GM18870 (cell line): ENCODE measurements around the gene TAF15.
A peak's percentile ranks its signal among the peaks of the same experiment; 100 is the strongest.

ENCODE experiments used
- ATAC-seq: cut with Tn5 transposase; IDR thresholded peaks from one replicate; pipeline ENCODE4 v1.9.1; 2021; ENCODE audit warnings: moderate library complexity; ENCODE audit not compliant: unreplicated experiment

The TAF15 gene

DNA sequence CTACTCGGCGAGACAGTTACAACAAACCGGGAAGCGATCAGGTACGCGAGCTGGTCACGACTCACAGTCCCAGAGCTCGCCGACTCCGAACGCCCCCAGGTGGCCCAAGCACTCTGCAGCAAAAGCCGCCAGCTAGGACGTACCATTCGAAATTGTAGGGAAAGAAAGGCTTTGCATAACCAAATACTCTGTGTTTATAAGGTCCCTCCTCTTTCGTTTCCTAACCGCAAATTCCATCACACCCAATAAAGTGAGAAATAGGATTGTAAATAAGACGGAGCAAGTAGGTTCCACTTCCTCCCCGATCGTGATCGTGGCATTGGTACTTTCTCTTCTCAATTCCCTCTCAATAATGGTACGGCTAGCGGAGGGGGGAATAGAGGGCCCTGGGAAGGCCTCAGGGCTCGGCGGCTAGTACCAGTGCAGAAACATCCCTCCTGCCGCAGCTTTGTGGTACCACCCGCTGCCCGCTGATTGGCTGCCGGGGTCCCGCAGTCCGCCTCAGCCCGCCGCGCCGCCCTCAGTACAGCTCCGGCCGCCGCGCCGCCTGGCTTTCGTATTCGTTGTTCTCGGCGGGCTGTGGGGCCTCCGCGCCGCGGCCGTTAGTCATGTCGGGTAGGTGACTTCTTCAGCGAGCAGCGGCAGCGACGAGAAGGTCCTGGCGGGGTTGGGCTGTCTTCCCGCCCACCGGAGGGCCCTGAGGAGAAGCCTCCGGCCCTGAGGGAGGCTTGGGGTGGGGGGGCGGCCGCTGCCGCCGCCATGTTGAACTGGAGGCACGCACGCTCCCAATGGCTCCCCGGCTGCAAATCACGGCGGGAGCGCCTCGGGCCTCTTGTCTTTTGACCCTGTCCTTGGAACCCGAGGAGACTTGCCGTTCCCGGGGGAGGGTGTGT is at the start of gene TAF15:
Gene TAF15 (plus strand): TSS at position 523 of the 893 bp plus-strand sequence. CDS start 86 bp downstream, at position 609.
- ATAC-seq, result peak; percentile 79

DNA sequence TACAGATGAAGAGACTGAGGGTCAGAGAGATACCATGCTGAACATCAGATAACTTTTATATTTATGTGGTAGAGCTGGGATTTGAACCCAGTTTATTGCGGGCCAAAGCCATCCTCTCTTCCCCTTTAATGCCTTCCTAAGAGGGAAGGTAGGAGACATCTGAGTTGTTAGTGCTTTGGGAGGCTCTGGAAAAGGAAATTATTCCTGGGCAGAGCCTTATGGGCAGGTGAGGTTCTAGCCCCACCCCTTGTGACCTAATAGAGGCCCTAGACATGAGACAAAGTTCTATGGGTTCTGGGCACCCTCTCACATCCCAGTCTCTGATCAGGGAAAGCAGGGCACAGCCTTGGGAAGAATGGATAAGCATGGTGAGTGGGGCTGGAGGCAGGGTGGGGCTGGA is 48.7 kb upstream of the TAF15 start, which contains the start of gene C17orf50:
Gene C17orf50 (plus strand): TSS at position 301 of the 400 bp plus-strand sequence. CDS start 55 bp downstream, at position 356.
- no peak for ATAC-seq

DNA sequence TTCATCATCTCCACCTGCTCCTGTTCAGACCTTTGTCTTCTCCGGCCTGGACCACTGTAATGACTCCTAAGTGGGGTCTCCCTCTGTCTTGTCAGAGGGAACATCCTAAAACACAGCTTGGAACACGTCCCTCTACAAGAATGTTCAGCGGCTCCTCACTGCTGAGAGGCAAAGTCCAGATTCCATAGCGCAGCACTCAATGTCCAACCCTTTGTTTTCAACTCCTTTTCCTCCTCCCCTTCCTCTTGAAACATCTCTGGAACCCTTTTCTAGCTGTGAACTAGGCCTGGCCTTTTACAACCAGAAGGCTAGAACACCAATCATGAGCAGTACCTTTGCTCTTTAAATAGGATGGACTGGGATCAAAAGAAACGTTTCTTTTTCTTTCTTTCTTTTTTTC is 47.7 kb upstream of the TAF15 start:
- no peak for ATAC-seq

DNA sequence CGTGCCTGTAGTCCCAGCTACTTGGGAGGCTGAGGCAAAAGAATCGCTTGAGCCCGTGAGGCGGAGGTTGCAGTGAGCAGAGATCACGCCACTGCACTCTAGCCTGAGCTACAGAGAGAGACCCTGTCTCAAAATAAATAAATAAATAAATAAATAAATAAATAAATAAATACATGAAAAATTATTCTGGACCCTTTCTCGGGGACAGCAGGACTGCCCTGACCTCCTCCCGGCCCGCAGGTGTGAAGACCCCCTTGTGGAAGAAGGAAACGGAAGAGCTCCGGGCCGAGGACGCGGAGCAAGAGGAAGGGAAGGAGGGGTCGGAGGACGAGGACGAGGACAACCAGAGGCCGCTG is 45.5 kb upstream of the TAF15 start:
- ATAC-seq, result no peak

DNA sequence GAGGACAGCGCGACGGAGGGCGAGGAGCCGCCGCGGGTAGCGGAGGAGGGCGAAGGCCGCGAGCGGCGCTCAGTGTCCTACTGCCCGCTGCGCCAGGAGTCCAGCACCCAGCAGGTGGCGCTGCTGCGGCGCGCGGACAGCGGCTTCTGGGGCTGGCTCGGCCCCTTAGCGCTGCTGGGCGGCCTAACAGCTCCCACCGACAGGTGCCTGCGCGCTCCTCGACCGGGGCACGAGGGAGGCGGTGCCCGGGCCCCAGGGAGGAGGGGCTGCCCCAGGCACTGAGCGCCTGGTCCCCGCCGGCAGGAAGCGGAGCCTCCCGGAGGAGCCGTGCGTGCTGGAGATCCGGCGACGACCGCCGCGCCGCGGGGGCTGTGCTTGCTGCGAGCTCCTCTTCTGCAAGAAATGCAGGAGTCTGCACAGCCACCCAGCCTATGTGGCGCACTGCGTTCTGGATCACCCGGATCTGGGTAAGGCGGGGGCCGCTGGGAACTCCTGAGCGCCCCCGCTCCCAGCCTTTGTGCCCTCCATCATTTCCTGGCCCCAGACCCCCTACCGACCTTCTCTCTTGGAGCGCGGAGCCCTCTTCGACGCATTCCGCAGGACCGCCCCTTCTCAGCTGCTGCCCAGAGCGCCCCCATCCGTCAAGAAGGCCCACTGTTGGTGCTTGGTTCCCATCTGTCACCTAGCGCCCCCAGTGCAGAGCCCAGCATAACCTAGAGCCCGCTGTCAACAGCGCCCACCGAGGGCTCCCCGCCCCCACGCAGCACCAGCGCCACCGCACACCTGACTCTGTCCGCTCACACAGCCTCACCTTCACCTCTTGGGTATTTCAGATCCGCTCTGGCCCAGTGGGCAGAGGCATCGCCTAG is 44.9 kb upstream of the TAF15 start:
- no peak for ATAC-seq

DNA sequence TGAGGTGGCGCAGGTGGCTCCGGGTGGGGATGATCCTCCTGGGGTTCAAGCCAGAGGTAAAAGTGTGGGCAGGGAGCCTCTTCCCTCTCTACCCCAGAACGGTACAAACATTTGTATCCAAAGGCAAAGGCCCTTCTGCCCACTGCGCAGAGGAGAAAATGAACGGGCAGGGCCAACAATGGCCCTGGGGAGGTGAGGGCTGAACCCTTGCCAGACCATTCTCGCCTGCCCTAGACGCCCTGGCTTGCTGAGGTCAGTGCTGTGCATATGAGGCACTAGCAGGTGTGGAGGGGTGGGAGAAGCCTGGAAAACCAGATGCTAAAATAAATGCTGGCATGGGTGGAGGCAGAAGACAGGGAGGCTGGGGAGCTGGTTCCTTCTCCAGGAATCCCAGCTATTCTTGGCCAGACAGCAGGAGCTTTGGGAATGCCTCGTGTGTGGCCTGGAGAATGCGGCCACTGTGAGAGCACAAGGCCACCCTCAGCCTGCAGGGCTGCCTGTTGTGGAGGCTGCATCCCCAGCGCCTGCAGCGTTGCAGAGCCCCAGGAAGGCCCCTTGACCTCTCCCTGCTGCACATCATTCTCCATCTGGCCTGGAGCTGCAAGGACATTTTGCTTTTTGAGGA is 44.1 kb upstream of the TAF15 start:
- ATAC-seq, result no peak

DNA sequence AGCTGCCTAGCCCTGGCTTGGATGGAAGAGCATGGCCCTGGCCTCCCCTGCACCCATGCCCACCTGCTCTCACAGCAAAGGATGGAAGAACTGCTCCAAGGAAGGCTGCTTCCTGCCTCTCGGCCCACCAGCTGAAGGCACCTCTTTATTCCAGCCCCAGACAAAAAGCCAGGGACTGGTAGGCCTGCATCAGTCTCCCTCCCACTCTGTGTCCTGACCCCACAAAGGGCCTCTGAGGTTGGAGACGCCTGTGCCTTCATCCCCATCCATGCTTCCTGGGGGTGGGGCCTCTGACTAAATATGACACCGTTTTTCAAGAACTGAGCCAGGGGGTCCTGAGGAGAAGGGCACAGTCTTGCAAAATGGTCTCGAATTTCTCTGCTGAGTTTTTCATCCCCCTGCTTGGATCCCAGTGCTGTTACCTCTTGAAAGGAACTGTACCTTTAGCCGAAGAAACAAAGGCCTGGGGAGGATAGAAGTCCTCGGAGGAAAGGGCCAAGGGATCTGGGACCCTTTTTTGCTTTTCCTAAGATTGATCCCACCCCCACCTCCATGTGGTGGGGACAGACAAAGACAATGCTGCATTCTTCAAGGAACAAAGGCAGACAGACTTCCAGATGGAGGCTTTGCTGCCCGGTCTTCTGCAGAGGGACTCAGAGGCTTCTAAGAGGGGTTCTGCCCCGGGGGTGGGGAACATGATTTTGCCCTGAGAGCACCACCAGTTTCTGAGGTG is 43.4 kb upstream of the TAF15 start:
- ATAC-seq, result no peak

DNA sequence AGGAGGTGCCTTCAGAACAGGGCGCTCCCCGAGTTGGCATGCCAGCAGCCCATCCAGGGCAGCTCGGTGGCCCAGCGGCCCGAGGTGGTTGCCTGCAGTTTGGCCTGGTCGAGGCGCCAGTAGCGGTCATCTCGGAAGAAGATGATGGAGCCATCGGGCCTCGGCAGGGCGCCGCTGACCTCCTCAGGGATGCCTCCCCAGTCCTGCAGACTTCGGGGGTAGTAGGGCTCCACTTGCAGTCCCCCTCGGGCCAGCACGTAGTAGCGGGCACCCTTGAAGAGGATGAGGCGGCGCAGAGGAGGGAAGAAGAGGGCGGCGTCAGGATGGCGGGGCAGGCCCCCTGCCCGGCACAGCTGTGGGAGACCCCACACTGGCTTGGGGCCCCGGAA is 42.8 kb upstream of the TAF15 start:
- ATAC-seq, result no peak

DNA sequence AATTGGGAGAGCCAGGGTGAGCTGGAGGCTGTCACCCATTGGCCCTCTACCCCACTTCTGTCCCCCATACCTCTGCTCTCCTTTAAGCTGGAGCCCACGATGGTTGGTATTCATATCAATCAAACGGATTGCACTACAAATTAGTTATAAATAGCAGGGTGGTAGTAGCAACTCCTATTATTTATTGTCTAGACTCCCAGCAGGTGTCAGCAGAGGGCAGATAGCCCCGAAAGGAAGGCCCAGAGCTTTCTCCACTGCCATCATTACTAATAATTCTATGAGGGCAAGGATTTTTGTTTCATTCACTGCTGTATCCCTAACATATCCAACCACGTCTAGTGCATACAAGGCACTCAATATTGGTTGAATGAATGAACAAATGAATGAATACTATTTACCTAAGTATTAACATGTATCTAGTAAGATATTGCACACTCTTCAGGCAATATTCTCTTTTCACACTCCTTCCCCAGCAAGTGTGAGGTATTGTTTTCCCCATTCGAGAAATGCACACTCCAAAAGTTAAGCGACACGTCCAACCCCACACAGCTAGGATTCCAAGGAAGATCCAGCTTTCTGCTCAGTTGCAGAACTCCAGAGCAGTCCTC is 42.3 kb upstream of the TAF15 start:
- ATAC-seq, result no peak

DNA sequence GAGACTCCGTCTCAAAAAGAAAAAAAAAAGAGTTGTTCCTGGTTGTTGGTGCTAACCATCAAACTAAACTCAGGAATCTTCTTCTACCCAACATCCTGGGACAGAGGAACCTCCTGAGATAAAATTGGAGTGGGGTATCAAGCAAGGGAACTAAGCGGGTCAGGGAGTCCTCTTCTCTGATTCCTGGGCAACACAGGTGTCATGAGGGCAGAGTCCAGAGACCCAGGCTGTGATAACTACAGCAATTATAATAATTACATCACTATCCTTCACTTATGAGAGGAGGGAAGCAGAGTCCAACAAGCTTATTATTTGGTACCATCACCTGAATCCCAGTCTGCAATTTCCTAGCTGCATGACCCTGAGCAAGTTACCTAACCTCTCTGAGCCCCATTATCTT is 40.5 kb upstream of the TAF15 start:
- ATAC-seq, result no peak

DNA sequence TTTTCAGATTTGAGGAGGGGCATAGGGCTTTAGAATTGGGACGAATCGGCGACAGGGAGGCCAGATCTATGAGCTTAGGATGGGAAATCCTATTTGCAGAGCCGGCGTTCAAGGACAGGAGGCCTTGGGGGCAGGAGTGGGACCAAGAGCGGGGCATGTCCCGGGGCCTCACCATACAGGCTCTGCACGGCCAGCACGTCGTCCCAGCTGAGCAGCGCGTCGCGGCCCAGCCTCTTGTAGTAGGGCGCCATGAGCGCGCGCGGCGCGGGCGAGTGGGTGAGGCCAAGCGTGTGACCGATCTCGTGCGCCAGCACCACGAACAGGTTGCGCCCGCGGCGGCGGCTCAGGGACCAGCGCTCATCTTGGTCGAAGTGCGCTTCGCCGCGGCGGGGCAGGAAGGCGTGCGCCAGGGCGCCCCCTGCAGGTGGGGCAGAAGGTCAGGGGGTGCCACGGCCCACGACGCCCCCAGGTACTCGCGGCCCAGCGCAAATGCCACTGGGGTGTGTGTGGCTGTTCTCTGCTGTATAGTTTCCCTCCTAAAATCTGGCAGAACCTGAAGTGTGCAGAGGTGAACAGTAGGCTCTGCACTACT is 39.3 kb upstream of the TAF15 start:
- no peak for ATAC-seq

DNA sequence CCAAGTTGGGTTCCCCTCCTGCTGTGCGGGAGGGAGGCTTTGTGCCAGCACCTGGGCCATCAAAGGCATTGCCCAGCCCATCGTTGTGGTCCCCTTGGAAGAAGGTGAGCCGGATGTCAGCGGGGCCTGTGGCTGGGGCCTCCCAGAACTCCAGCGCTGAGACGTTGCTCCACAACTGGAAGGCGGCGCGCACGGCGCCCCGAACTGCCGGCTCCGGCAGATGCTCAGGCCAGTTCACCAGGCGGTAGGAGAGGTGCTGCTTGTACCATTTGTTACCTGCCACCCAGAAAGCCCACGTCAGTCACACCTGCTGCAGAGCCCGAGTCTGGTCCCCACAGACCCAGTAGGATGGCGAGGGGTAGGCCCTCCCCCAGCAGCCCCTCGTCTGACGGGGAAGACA is 36.2 kb upstream of the TAF15 start:
- no peak for ATAC-seq

DNA sequence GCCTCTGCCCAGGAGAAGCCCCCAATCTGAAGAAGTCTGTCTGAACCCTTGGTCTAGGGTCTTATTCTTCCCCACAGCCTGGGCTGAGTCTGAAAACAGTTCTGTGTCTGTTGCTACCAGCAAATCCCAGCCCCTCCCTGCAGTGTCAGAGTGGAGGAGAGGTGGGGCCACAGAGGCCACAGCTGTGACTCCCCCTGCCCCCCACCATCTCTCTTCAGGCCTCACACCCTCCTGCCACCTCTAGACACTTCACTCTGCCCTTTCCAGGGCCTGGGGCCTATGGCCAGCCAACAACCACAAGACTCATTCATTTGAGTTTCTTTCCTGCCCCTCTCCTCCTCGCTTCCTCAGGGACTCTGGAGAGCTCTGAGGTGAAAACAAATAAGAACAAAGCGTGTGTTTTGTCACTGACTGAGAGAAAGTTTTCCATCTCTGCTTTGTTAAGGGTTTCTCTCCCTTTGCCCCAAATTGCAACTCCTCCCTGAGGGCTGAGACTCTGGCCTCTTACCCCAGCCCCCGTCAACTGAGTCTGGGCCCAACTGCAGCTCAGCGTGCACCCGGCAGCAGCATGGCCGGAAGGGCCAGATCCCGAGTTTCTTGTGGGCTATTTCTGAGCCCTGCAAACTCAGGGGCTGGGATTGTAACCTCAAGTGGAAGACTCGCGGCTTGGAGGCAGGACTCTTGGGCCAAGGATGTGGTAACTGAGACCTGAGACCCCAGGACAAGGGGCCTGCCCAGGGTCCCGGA is 35.4 kb upstream of the TAF15 start:
- ATAC-seq, result no peak

DNA sequence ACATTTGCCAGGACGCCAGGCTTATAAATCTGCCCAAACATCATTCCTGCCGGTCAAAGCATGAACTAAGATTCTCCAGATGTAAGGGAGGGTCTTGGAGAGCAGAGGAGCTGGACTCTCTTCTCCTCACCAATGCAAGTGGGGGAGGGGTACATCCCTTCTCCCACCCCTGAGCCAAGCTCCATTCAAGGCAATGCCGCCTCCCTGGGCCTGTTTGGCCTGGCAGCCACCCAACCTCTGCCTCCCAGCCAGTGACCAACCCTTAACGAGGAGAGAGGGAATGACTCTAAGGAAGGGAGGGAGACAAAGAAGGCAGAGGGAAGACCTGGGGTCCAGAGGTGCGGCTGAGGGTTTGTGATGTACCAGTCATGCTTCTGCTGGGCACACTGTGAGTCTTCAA is 34.8 kb upstream of the TAF15 start:
- no peak for ATAC-seq

DNA sequence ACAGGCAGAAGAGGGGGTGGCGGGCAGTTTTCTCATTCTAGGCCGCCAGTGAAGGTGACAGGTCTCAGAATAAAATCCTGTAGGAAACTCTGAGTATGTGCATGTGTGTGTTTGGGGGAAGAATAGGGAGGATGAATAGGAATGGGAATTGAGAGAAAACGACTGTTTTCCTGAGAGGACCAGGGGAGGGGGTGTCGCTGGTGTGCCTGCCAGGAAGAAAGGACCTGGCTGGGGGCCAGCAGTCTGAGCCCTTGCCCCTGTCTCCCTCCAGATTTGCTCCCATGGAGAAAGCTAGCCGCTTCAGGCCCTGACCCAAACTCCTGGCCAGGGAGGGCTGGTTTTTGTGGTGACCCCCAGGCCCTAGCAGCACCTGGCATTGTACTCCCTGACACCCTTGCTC is 34.2 kb upstream of the TAF15 start:
- ATAC-seq, result no peak

DNA sequence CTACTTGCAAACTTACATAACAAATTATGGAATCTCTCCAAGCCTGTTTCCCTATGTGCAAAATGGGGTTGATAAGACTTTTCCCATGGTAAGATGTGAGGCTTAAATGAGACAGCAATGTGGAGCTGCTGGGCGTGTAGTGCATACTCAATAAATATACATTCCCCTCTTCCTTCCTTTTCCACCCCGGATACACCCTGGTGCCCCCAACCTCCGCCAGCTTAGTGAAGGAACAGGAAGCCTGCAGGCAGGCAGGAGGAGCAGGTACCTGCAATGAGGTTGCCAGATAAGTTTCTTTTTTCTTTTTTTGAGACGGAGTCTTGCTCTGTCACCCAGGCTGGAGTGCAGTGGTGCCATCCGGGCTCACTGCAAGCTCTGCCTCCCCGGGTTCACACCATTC is 33.7 kb upstream of the TAF15 start:
- ATAC-seq, result no peak

DNA sequence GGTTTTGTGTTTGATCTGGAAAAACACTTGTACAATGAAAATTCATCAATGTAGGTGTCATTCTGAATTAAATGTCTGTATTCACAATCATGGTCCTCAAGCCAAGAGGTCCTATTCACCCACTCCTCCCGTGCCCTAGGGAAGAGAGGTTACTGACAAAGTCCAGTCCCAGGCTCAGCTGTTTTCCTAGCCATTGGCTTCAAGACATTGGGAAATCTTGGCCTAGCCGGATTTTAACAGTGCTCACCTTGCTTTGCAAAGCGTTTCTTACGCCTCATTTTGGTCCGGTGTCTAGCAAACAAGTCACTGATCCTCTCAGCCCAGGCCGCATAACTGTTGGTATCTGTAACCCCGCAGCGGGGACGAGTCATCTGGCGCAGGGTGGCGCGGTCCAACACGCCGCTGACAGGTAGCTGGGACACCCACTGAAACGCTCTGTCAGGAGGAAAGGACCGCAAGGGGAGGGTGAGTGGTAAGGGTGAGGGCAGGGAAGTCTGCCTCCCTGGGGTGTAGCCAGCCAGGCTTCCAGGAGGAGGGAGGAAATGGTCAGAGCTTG is 30.6 kb upstream of the TAF15 start:
- no peak for ATAC-seq

DNA sequence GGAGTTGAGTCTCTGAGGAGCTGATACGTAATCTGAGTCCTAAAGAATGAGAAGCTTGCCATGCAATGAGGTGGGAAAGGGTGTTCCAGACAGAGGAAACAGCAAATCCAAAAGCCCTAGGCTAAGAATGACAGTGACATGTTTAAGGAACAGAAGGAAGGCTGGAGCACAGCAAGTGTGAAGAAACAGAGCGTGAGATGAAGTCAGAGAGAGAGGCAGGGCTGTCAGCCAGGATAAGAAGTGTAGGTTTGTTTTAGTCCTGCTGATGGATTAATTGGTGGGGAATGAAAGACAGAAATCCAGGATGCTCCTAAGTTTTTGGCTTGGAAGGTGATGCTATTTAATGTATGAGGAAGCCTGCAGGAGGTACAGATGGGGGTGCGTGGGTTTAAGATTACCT is 28.3 kb upstream of the TAF15 start:
- ATAC-seq, result no peak

DNA sequence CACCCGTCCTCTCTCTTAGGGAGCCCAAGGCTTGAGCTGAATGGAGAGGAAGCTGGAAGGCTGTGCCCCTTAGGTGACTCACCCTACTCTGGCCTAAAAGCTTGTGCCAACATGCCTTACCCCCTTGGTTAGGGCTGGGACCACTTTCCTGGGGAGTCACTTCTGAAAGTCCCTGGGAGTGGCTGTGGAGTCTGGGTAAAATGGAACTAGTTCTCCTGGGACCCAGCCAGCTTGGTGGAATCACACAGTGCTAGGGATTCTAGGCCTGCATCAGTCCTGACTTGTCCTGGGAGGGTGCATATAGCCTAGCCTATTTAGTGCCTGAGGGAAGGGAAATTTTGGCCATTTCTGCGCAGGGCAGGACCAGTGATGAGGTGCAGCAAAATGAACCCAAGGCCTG is 24.4 kb upstream of the TAF15 start:
- ATAC-seq, result no peak
